HEK293 (cell line): ENCODE data around the gene SAMM50.

Source experiments
- CTCF ChIA-PET: fragments of 350-600 bp; formaldehyde crosslinking; extraction: SDS; loops from one replicate; lab custom pipeline; 2021; ENCODE audit warnings: antibody characterized with exemption; lab: Yijun Ruan, JAX
- POLR2A ChIA-PET: fragments of 300-600 bp; formaldehyde crosslinking; extraction: SDS; loops from one replicate; lab custom pipeline; 2020; ENCODE audit warnings: antibody characterized with exemption, inconsistent platforms; lab: Yijun Ruan, JAX
- H3K27ac ChIP-seq: fragments of 200-500 bp; sonication (Bioruptor generic); 2 replicates; pipeline ENCODE4 v1.5.1; 2014; ENCODE audit warnings: low read depth, low read length, control low read depth, inconsistent platforms; ENCODE audit errors: extremely low read depth
- H3K36me3 ChIP-seq, 2 experiments: fragments of 200-500 bp in 1 of 2; sonication (Bioruptor generic) in 1 of 2; 1 replicate in 1 of 2; 2 replicates in 1 of 2; pipeline ENCODE4 v1.5.1; 2014 to 2017; ENCODE audit warnings: inconsistent platforms in 2 of 2, low read length in 2 of 2; ENCODE audit not compliant: control insufficient read depth in 2 of 2, insufficient read depth in 1 of 2
- H3K4me1 ChIP-seq: fragments of 200-500 bp; sonication (Bioruptor generic); 2 replicates; pipeline ENCODE4 v1.5.1; 2014; ENCODE audit warnings: mild to moderate bottlenecking, low read length, inconsistent platforms; ENCODE audit not compliant: control insufficient read depth, insufficient read depth
- H3K4me3 ChIP-seq: 2 replicates; pipeline ENCODE4 v1.5.1; 2011; ENCODE audit warnings: low read depth, mild to moderate bottlenecking, control low read depth, low read length, moderate library complexity
- H3K9me3 ChIP-seq: fragments of 200-500 bp; sonication (Bioruptor generic); 2 replicates; pipeline ENCODE4 v1.5.1; 2014; ENCODE audit warnings: low read depth, low read length, inconsistent platforms; ENCODE audit not compliant: control insufficient read depth, insufficient read depth
- BCL11A ChIP-seq: fragments of 450-650 bp; formaldehyde crosslinking; IDR thresholded peaks from 2 replicates; pipeline ENCODE4 v1.5.1; 2016; ENCODE audit warnings: low read depth, missing biosample characterization, missing genetic modification characterization
- BCL6B ChIP-seq: fragments of 450-650 bp; formaldehyde crosslinking; IDR thresholded peaks from 2 replicates; pipeline ENCODE4 v1.5.1; 2017; ENCODE audit warnings: missing biosample characterization, missing genetic modification characterization
- GFI1B ChIP-seq: fragments of 450-650 bp; formaldehyde crosslinking; IDR thresholded peaks from 2 replicates; pipeline ENCODE4 v1.5.1; 2016; ENCODE audit warnings: missing biosample characterization, missing genetic modification characterization
- HOXA7 ChIP-seq: sonication (generic); formaldehyde crosslinking; IDR thresholded peaks from 2 replicates; pipeline ENCODE4 v1.8.1; 2022; ENCODE audit warnings: missing genetic modification reagents, borderline replicate concordance
- MYNN ChIP-seq: fragments of 450-650 bp; formaldehyde crosslinking; IDR thresholded peaks from 2 replicates; pipeline ENCODE4 v1.5.1; 2016; ENCODE audit warnings: missing biosample characterization, missing genetic modification characterization, borderline replicate concordance
- ZBTB48 ChIP-seq: fragments of 450-650 bp; formaldehyde crosslinking; IDR thresholded peaks from 2 replicates; pipeline ENCODE4 v1.5.1; 2016; ENCODE audit warnings: missing biosample characterization, missing genetic modification characterization
- ZFHX2 ChIP-seq: fragments of 450-650 bp; formaldehyde crosslinking; conservative IDR thresholded peaks from 2 replicates; pipeline ENCODE4 v1.5.1; 2016; ENCODE audit warnings: missing biosample characterization, missing genetic modification characterization
- ZNF138 ChIP-seq: fragments of 450-650 bp; formaldehyde crosslinking; IDR thresholded peaks from 2 replicates; pipeline ENCODE4 v1.5.1; 2016; ENCODE audit warnings: missing biosample characterization, missing genetic modification characterization, borderline replicate concordance
- ZNF16 ChIP-seq: fragments of 450-650 bp; formaldehyde crosslinking; IDR thresholded peaks from 2 replicates; pipeline ENCODE4 v1.5.1; 2016; ENCODE audit warnings: low read depth, missing biosample characterization, missing genetic modification characterization
- ZNF169 ChIP-seq: fragments of 450-650 bp; formaldehyde crosslinking; IDR thresholded peaks from 2 replicates; pipeline ENCODE4 v1.5.1; 2016; ENCODE audit warnings: missing biosample characterization, missing genetic modification characterization
- ZNF19 ChIP-seq: fragments of 450-650 bp; formaldehyde crosslinking; IDR thresholded peaks from 2 replicates; pipeline ENCODE4; 2016; ENCODE audit warnings: missing biosample characterization, missing genetic modification characterization, low read depth
- ZNF311 ChIP-seq: fragments of 450-650 bp; formaldehyde crosslinking; IDR thresholded peaks from 2 replicates; pipeline ENCODE4 v1.5.1; 2017; ENCODE audit warnings: missing biosample characterization, missing genetic modification characterization, borderline replicate concordance
- ZNF335 ChIP-seq: fragments of 450-650 bp; formaldehyde crosslinking; conservative IDR thresholded peaks from 2 replicates; pipeline ENCODE4 v1.5.1; 2016; ENCODE audit warnings: missing biosample characterization, missing genetic modification characterization
- ZNF341 ChIP-seq: fragments of 450-650 bp; formaldehyde crosslinking; IDR thresholded peaks from 2 replicates; pipeline ENCODE4; 2016; ENCODE audit warnings: low read depth, missing biosample characterization, missing genetic modification characterization
- ZNF366 ChIP-seq: fragments of 450-650 bp; formaldehyde crosslinking; conservative IDR thresholded peaks from 2 replicates; pipeline ENCODE4 v1.5.1; 2016; ENCODE audit warnings: missing biosample characterization, missing genetic modification characterization
- ZNF391 ChIP-seq: fragments of 450-650 bp; formaldehyde crosslinking; IDR thresholded peaks from 2 replicates; pipeline ENCODE4 v1.5.1; 2016; ENCODE audit warnings: low read depth, missing biosample characterization, missing genetic modification characterization, borderline replicate concordance
- ZNF548 ChIP-seq: fragments of 450-650 bp; formaldehyde crosslinking; IDR thresholded peaks from 2 replicates; pipeline ENCODE4 v1.5.1; 2016; ENCODE audit warnings: missing biosample characterization, missing genetic modification characterization
- ZNF549 ChIP-seq: fragments of 450-650 bp; IDR thresholded peaks from 2 replicates; pipeline ENCODE4 v1.5.1; 2018; ENCODE audit warnings: missing biosample characterization, missing genetic modification characterization, mild to moderate bottlenecking, inconsistent platforms, moderate library complexity
- ZNF677 ChIP-seq: fragments of 450-650 bp; IDR thresholded peaks from 2 replicates; pipeline ENCODE4 v1.5.0; 2018; ENCODE audit warnings: missing biosample characterization, mild to moderate bottlenecking, missing genetic modification characterization, moderate library complexity
- ZNF747 ChIP-seq: fragments of 450-650 bp; formaldehyde crosslinking; IDR thresholded peaks from 2 replicates; pipeline ENCODE4 v1.5.1; 2016; ENCODE audit warnings: missing biosample characterization, missing genetic modification characterization
- ZNF768 ChIP-seq: fragments of 450-650 bp; formaldehyde crosslinking; IDR thresholded peaks from 2 replicates; pipeline ENCODE4 v1.5.1; 2018; ENCODE audit warnings: missing biosample characterization, mild to moderate bottlenecking, missing genetic modification characterization
- ZNF776 ChIP-seq: fragments of 450-650 bp; formaldehyde crosslinking; IDR thresholded peaks from 2 replicates; pipeline ENCODE4 v1.5.0; 2017; ENCODE audit warnings: missing biosample characterization, missing genetic modification characterization, borderline replicate concordance
- ZSCAN16 ChIP-seq: fragments of 450-650 bp; formaldehyde crosslinking; IDR thresholded peaks from 2 replicates; pipeline ENCODE4 v1.5.1; 2016; ENCODE audit warnings: missing biosample characterization, missing genetic modification characterization

The SAMM50 gene

GRCh38 chr22:43928908-43929307, 26.3 kb upstream of the SAMM50 start:
- H3K27ac ChIP-seq: no peak overlapping the region
- POLR2A ChIA-PET: interaction anchor here (2.3 kb wide), 1 partner anchor 16 kb away, joined by 4 read pairs; no protein-coding TSS in a partner anchor
- CTCF ChIA-PET: interaction anchor here (8.8 kb wide), 1 partner anchor 16 kb away, joined by 60 read pairs; no protein-coding TSS in a partner anchor
- no peaks in the 10 kb centered on the region for H3K9me3 ChIP-seq
- no peak overlapping the region for H3K4me3 ChIP-seq
- H3K4me1 ChIP-seq: no peaks in the 10 kb centered on the region; the same call in 1 of the 2 replicates
- H3K36me3 ChIP-seq: peaks cover 0 to 17% of the 10 kb centered on the region in 2 experiments; a peak in 2 of 3 replicates
- TF ChIP-seq ZFHX2 (tag by site-specific recombination) (no peak), ZNF776 (tag by site-specific recombination) (no peak), ZNF138 (no peak), ZNF311 (no peak), BCL6B (no peak), ZNF19 (tag by site-specific recombination) (no peak), ZNF341 (tag by site-specific recombination) (no peak)

- Histone ChIP-seq H3K4me3 (no peak overlapping the region), H3K4me1 (no peaks in the 10 kb centered on the region)
- ChIA-PET POLR2A (interaction anchor here (0.8 to 1.2 kb wide), 2 partner anchors 8 to 14 kb away, joined by 3 to 4 read pairs; partner anchors contain the start of gene PNPLA3), CTCF (interaction anchor here (8.8 kb wide), 1 partner anchor 13 kb away, joined by 60 read pairs; no protein-coding TSS in a partner anchor)
- TF ChIP-seq MYNN (tag by site-specific recombination) (no peak), ZNF768 (tag by site-specific recombination) (no peak), ZNF747 (tag by site-specific recombination) (no peak), BCL11A (no peak), ZNF169 (no peak), ZNF391 (no peak), GFI1B (no peak), ZNF16 (no peak), ZSCAN16 (tag by site-specific recombination) (no peak), ZNF548 (no peak), ZBTB48 (no peak), ZNF335 (no peak)
- TF ChIP-seq, all 188 proteins: peak for 0
- Histone ChIP-seq H3K9me3 (no peaks in the 10 kb centered on the region), H3K27ac (no peak overlapping the region), H3K36me3 (peaks cover 0 to 19% of the 10 kb centered on the region in 2 experiments; a peak in 2 of 3 replicates)
These were observed 23.5 kb upstream of the SAMM50 start for GRCh38 chr22:43931771-43932170.

GRCh38 chr22:43941449-43941848, 13.8 kb upstream of the SAMM50 start:
- CTCF ChIA-PET: interaction anchor here (0.6 to 11.4 kb wide), 8 partner anchors 11 to 743 kb away, joined by 3 to 109 read pairs (median 4); partner anchors contain the start of gene SAMM50
- Histone ChIP-seq H3K4me3 (no peak overlapping the region), H3K36me3 (peaks cover 0 to 23% of the 10 kb centered on the region in 2 experiments; a peak in 1 of 3 replicates), H3K4me1 (no peaks in the 10 kb centered on the region), H3K27ac (no peak overlapping the region), H3K9me3 (no peaks in the 10 kb centered on the region)
- TF ChIP-seq ZNF677 (tag by site-specific recombination): no peak
- TF ChIP-seq ZNF768 (tag by site-specific recombination): 0 out of 2 replicates have a peak, but pooled peaks have one; percentile 23
- no peak for TF ChIP-seq ZSCAN16 (tag by site-specific recombination)
- no peak for TF ChIP-seq HOXA7
- no peak for TF ChIP-seq ZNF366 (tag by site-specific recombination)
- TF ChIP-seq ZNF549 (tag by site-specific recombination): no peak
- POLR2A ChIA-PET: no interaction called here
